GM19025 (cell line): ENCODE results near the gene LRIT1.

Experiments used
- ATAC-seq: cut with Tn5 transposase; IDR thresholded peaks from one replicate; pipeline ENCODE4 v1.9.1; 2021; ENCODE audit warnings: mild to moderate bottlenecking, low read depth, moderate library complexity; ENCODE audit not compliant: unreplicated experiment

LRIT1 gene

DNA sequence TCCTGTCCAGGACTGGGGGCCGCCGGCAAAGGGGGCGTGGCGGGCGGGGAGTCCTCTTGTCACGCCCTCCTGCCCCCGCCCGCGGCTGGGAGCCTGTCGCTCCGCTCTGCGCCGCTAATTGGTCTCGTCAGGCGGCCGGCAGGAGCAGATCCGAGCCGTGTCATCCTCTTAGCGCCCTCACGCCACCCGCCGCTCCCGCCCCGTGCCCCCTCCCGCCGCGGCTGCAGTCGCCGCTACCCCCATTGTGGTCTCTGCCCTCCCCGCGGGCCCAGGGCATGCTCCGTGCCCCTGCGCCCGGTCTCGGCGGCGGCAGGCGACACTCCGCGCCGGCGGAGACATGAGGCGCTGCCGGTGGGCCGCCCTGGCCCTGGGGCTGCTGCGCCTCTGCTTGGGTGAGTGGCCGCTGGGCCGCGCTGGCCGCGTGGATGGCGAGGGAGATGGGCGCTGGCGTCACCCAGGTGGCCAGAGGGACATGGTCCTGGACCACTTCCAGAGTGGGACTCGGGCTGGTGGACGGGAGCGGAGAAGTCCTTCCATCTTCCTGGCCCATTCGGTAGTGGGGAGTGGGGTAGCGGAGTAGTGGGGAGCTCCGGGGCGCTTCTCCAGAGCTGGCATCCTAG is 46.8 kb downstream of the LRIT1 start, which contains the start of gene CDHR1:
Gene CDHR1 (plus strand): TSS at position 114 of the 620 bp plus-strand sequence. CDS start 224 bp downstream, at position 338.
- ATAC-seq: peak; percentile 75

DNA sequence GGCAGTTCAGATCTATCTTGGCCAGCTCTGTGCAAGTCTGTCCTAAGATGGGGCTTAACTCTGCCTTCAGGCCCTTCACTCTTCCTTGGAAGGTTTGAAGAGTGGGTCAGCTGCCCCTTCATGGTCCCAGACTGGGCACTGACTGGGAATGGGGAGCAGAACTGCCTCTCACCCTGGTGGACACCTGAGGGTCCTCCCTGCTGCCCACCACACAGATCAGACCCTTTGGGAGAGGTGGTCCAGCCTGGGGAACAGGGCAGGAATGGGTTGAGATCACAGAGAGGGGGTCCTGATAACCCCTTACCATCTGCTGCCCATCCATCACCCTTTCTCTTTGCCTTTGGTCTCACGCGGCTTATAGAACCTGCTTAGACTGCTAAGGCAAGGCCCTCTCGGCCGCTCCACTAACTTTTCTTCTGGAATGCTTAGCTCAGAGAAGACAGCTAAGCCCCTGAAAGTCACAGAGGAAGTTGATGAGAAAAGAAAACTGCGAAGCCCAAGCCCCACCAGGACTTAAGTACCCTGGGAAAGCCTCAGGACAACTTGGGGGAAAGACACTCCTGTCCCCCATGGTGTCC is 47.4 kb downstream of the LRIT1 start:
- no peak for ATAC-seq

DNA sequence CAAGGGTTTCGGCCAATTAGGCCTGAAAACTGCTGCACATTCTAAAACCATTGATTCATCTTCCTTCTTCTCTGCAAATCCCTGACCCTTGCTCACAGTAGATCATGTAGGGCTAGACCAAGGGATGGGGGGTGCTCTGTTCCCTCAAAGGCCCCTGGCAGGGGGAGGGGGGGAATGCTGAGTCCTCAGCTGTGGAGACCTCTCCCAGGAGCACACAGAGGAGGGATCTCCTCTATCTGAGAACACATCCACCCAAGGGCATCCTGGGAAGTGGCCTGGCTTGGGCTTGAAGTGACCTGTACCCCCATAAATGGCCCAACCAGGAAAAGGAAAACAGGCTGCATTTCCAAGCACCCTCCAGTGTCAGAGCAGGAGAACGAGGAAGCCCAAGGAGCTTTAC is 48.0 kb downstream of the LRIT1 start:
- no peak for ATAC-seq

DNA sequence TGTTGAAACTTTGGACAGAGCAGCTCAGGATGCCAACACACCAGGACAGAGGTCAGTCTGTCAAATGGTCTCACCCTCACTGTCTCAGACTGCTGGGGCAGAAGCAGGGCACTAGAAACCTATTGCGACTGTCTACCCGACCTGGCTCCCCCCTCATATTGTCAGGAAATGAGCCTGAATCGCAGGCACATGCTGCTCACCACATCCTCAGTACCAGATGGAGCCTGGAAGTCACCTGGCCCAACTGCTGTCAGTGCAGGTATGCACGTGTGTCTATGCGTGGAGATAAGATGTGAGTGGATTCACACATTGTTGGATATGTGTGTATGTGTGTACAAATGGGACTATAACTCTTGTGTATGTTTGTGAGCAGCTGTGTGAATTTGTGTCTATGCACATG is 50.2 kb downstream of the LRIT1 start:
- no peak for ATAC-seq

DNA sequence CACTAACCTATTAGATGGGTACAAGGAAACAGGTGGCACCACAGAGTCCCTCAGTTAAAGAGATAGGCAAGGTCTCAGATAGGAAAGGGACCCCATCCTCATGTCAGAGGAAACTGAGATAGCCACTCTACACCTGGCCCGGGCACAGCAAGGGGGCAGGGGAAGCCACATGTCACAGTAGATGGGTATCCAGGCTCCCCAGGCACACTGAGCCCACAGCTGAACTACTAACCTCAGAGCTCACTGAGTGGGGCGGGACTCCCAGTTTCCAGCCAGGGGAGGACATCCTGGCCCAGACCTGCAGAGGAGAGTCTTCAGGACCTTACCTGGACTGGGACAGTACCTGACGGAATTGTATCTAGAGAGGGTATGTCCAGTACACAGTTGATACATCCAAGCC is 50.7 kb downstream of the LRIT1 start:
- ATAC-seq: no peak

DNA sequence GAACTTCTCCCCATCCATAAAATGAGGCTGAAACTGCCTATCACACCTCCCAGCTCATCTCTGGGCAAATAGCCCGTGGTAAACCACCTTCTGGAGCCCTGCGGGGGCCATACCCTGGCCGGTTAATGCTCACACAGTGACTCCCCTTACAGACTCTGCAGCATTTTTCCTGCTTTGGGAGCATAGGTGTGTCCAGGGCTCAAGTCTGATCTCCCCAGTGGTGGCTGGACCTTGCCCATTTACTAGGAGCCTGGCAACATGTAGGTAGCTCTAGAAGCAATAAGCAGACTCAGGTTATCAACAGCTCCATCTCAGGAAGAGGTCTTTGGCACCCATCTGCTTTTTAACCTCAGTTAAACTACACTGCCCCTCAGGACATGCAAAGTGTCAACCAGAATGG is 52.5 kb downstream of the LRIT1 start:
- no peak for ATAC-seq

DNA sequence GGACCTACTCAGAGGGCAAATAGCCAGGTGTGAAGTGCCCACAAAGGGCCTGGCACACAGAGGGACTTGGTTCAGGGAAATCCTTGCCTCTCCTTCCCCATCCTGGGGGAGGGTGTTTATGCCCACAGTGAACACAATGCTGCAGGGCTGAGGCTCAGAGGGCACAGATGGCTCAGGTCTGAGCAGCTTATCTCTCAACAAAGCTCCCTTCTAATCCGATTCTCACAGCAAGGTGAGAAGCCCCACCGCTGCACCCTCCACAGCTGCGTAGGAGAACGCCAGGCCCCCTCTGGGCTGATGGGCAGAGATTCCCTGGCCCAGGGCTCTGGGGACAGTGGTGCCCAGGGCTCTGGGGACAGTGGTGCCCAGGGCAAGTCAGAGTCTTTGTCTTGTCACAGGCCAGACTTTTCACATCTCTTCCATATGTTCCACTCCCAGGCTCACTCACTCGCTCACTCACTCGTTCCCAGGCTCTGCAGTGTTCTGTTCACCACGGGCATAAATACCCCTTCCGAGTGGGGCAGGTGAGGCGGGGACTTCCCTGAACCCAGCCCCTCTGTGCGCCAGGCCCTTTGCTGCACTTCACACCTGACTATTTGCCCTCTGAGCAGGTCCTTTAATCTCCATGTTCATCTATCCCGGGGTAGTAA is 55.7 kb downstream of the LRIT1 start:
- no peak for ATAC-seq

DNA sequence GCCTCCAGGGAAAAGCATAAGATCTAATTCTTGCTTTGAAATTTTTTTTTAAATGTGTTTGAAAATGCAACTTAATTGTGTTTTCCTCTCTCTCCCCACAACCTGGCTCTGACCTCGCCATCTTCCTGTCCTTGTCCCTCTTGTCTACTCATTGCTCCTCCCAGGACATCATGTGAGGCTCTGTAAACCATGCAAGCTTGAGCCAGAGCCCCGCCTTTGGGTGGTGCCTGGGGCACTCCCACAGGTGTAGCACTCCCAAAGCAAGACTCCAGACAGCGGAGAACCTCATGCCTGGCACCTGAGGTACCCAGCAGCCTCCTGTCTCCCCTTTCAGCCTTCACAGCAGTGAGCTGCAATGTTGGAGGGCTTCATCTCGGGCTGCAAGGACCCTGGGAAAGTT is 56.8 kb downstream of the LRIT1 start:
- ATAC-seq: no peak

DNA sequence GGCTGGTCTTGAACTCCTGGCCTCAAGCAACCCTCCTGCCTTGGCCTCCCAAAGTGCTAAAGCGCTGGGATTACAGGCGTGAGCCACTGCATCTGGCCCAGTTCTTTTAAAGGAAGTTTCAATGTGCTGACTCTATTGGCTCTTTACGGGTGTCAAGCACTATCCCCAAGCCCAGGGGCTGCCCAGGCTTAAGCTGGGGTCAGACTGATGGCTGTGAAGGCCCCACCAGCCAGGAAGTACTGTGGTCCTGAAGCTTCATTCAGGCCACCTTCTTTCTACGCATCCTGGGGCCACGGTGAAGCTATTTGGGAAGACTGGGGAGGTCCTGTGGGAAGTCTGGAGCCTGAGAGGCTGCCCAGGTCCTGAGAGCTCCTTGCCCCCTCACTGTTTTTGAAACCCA is 59.7 kb downstream of the LRIT1 start:
- ATAC-seq: no peak
